ENCODE measurements around the gene TSPAN9. TPM values are rescaled to one million over a fixed set of nuclear protein-coding genes. Genes with fewer than 3 reads are reported as not detected.
A peak's percentile ranks its signal among the peaks of the same experiment; 100 is the strongest.

TSPAN9 gene
- total RNA-seq, 1 donor from 2014 or later, result 40.9 TPM

- Histone ChIP-seq H3K27ac (ENCODE audit: low read depth, low read length) (no peak overlapping the region), H3K4me1 (ENCODE audit: insufficient read depth, low read length) (peaks cover 31% of the 10 kb centered on the region), H3K9ac (ENCODE audit: low read length) (no peak overlapping the region), H3K4me3 (ENCODE audit: insufficient read depth, low read depth, low read length) (no peak overlapping the region), H3K79me2 (ENCODE audit: insufficient read depth, low read length) (no peaks in the 10 kb centered on the region), H3K36me3 (ENCODE audit: insufficient read depth, low read length) (no peaks in the 10 kb centered on the region), H4K20me1 (ENCODE audit: insufficient read depth, low read length) (peaks cover 79% of the 10 kb centered on the region), H3K4me2 (ENCODE audit: low read length) (no peak overlapping the region), H3K27me3 (ENCODE audit: insufficient read depth, low read length) (peaks cover 17% of the 10 kb centered on the region), H2AFZ (ENCODE audit: low read depth, low read length) (no peak overlapping the region), H3K9me3 (ENCODE audit: insufficient read depth, low read depth, low read length) (no peaks in the 10 kb centered on the region)
- peaks cover 26% of the 10 kb centered on the region for H3K4me1 Mint-ChIP-seq (ENCODE audit: low read depth, unreplicated experiment)
- no peak overlapping the region for H3K27ac Mint-ChIP-seq (ENCODE audit: unreplicated experiment)
- FAIRE-seq (no peak), DNase-seq (ENCODE audit: low read depth) (no peak)
- no peak overlapping the region for H3K4me3 Mint-ChIP-seq (ENCODE audit: unreplicated experiment)
- TF ChIP-seq CTCF (IDR thresholded peaks at IDR 0.05; ENCODE audit: insufficient read depth, low read depth, low read length) (no peak), EZH2 (IDR thresholded peaks at IDR 0.05; ENCODE audit: insufficient read depth, low read length) (no peak)
- no peaks in the 10 kb centered on the region for H3K9me3 Mint-ChIP-seq (ENCODE audit: unreplicated experiment)
- H3K36me3 Mint-ChIP-seq (ENCODE audit: low read depth, unreplicated experiment), result peaks cover 7% of the 10 kb centered on the region
- H3K27me3 Mint-ChIP-seq (ENCODE audit: low read depth, unreplicated experiment), result peaks cover 20% of the 10 kb centered on the region
Measured at GRCh38 chr12:3203713-3204112, 126.5 kb downstream of the TSPAN9 start.

GRCh38 chr12:3204143-3204542 is 127.0 kb downstream of the TSPAN9 start:
- Histone ChIP-seq H3K4me3 (ENCODE audit: insufficient read depth, low read depth, low read length) (no peak overlapping the region), H3K27me3 (ENCODE audit: insufficient read depth, low read length) (peaks cover 17% of the 10 kb centered on the region), H4K20me1 (ENCODE audit: insufficient read depth, low read length) (peaks cover 74% of the 10 kb centered on the region), H3K4me1 (ENCODE audit: insufficient read depth, low read length) (peaks cover 29% of the 10 kb centered on the region), H3K4me2 (ENCODE audit: low read length) (no peak overlapping the region), H3K9me3 (ENCODE audit: insufficient read depth, low read depth, low read length) (no peaks in the 10 kb centered on the region), H3K36me3 (ENCODE audit: insufficient read depth, low read length) (no peaks in the 10 kb centered on the region), H3K27ac (ENCODE audit: low read depth, low read length) (no peak overlapping the region), H3K79me2 (ENCODE audit: insufficient read depth, low read length) (no peaks in the 10 kb centered on the region), H3K9ac (ENCODE audit: low read length) (no peak overlapping the region), H2AFZ (ENCODE audit: low read depth, low read length) (no peak overlapping the region)
- FAIRE-seq (no peak), DNase-seq (ENCODE audit: low read depth) (no peak)
- peaks cover 3% of the 10 kb centered on the region for H3K36me3 Mint-ChIP-seq (ENCODE audit: low read depth, unreplicated experiment)
- H3K4me1 Mint-ChIP-seq (ENCODE audit: low read depth, unreplicated experiment), result peaks cover 26% of the 10 kb centered on the region
- TF ChIP-seq CTCF (IDR thresholded peaks at IDR 0.05; ENCODE audit: insufficient read depth, low read depth, low read length), result no peak
- TF ChIP-seq EZH2 (IDR thresholded peaks at IDR 0.05; ENCODE audit: insufficient read depth, low read length), result no peak
- peaks cover 16% of the 10 kb centered on the region for H3K27me3 Mint-ChIP-seq (ENCODE audit: low read depth, unreplicated experiment)
- no peak overlapping the region for H3K4me3 Mint-ChIP-seq (ENCODE audit: unreplicated experiment)
- H3K9me3 Mint-ChIP-seq (ENCODE audit: unreplicated experiment), result no peaks in the 10 kb centered on the region
- no peak overlapping the region for H3K27ac Mint-ChIP-seq (ENCODE audit: unreplicated experiment)

GRCh38 chr12:3204730-3205531 is 127.8 kb downstream of the TSPAN9 start:
- FAIRE-seq, result no peak
- DNase-seq (ENCODE audit: low read depth), result no peak
- Histone ChIP-seq H3K79me2 (ENCODE audit: insufficient read depth, low read length) (no peaks in the 10 kb centered on the region), H2AFZ (ENCODE audit: low read depth, low read length) (no peak overlapping the region), H3K4me1 (ENCODE audit: insufficient read depth, low read length) (peaks cover 22% of the 10 kb centered on the region), H3K4me3 (ENCODE audit: insufficient read depth, low read depth, low read length) (no peak overlapping the region), H3K9me3 (ENCODE audit: insufficient read depth, low read depth, low read length) (no peaks in the 10 kb centered on the region), H3K27me3 (ENCODE audit: insufficient read depth, low read length) (peaks cover 17% of the 10 kb centered on the region), H4K20me1 (ENCODE audit: insufficient read depth, low read length) (peaks cover 67% of the 10 kb centered on the region), H3K36me3 (ENCODE audit: insufficient read depth, low read length) (no peaks in the 10 kb centered on the region), H3K4me2 (ENCODE audit: low read length) (no peak overlapping the region), H3K27ac (ENCODE audit: low read depth, low read length) (no peak overlapping the region), H3K9ac (ENCODE audit: low read length) (no peak overlapping the region)
- Mint-ChIP-seq H3K27me3 (ENCODE audit: low read depth, unreplicated experiment) (peaks cover 12% of the 10 kb centered on the region), H3K36me3 (ENCODE audit: low read depth, unreplicated experiment) (peaks cover 3% of the 10 kb centered on the region), H3K9me3 (ENCODE audit: unreplicated experiment) (no peaks in the 10 kb centered on the region), H3K4me3 (ENCODE audit: unreplicated experiment) (no peak overlapping the region), H3K4me1 (ENCODE audit: low read depth, unreplicated experiment) (peaks cover 26% of the 10 kb centered on the region), H3K27ac (ENCODE audit: unreplicated experiment) (peak overlapping the region; percentile 38)
- TF ChIP-seq CTCF (IDR thresholded peaks at IDR 0.05; ENCODE audit: insufficient read depth, low read depth, low read length) (no peak), EZH2 (IDR thresholded peaks at IDR 0.05; ENCODE audit: insufficient read depth, low read length) (no peak)
